KMS-11 (cell line): ENCODE results near the gene LRCH2.

Source experiments
- H2AFZ ChIP-seq: fragments of 200-600 bp; sonication (generic); 2 replicates; pipeline ENCODE4 v1.6.1; 2016; ENCODE audit warnings: antibody characterized with exemption, mixed run types, low read depth
- H3K27ac ChIP-seq: fragments of 200-600 bp; sonication (generic); 2 replicates; pipeline ENCODE4 v1.6.1; 2016; ENCODE audit warnings: mild to moderate bottlenecking, mixed run types
- H3K27me3 ChIP-seq: fragments of 200-600 bp; sonication (generic); 2 replicates; pipeline ENCODE4 v1.6.1; 2017; ENCODE audit warnings: mild to moderate bottlenecking, low read depth, mixed run types, moderate library complexity; ENCODE audit not compliant: insufficient read depth
- H3K36me3 ChIP-seq: fragments of 200-600 bp; sonication (generic); 2 replicates; pipeline ENCODE4 v1.6.1; 2017; ENCODE audit warnings: mild to moderate bottlenecking, mixed run types; ENCODE audit not compliant: insufficient read depth
- H3K4me1 ChIP-seq: fragments of 200-600 bp; sonication (generic); 2 replicates; pipeline ENCODE4 v1.6.1; 2016; ENCODE audit warnings: mild to moderate bottlenecking, low read depth, mixed run types; ENCODE audit not compliant: poor library complexity, severe bottlenecking
- H3K4me2 ChIP-seq: fragments of 200-600 bp; sonication (generic); 2 replicates; pipeline ENCODE4 v1.7.0; 2016; ENCODE audit warnings: mild to moderate bottlenecking, mixed run types
- H3K4me3 ChIP-seq: fragments of 200-600 bp; sonication (generic); IDR thresholded peaks from 2 replicates; pipeline ENCODE4 v1.6.1; 2017; ENCODE audit warnings: low read depth, low read length, mixed read lengths; ENCODE audit not compliant: insufficient read depth
- H3K79me2 ChIP-seq: fragments of 200-600 bp; sonication (generic); 2 replicates; pipeline ENCODE4 v1.6.1; 2016; ENCODE audit warnings: low read depth, mixed run types; ENCODE audit not compliant: insufficient read depth
- H3K9ac ChIP-seq: fragments of 200-600 bp; sonication (generic); 2 replicates; pipeline ENCODE4 v1.6.1; 2016; ENCODE audit warnings: mild to moderate bottlenecking, mixed run types
- H4K20me1 ChIP-seq: fragments of 200-600 bp; sonication (generic); 2 replicates; pipeline ENCODE4 v1.6.1; 2016; ENCODE audit warnings: mild to moderate bottlenecking, mixed run types; ENCODE audit not compliant: insufficient read depth
- CTCF ChIP-seq: fragments of 200-600 bp; sonication (generic); conservative IDR thresholded peaks from 2 replicates; pipeline ENCODE4 v1.6.1; 2017; ENCODE audit warnings: low read depth, mild to moderate bottlenecking, antibody characterized with exemption, low read length, moderate library complexity, mixed read lengths

LRCH2 gene

GRCh38 chrX:115138040-115138439 is 95.9 kb downstream of the LRCH2 start:
- no peak overlapping the region for H3K4me3 ChIP-seq
- no peaks in the 10 kb centered on the region for H3K36me3 ChIP-seq
- H2AFZ ChIP-seq = no peak overlapping the region
- H3K27me3 ChIP-seq = no peaks in the 10 kb centered on the region
- H3K27ac ChIP-seq = no peak overlapping the region
- H3K79me2 ChIP-seq = no peaks in the 10 kb centered on the region
- TF ChIP-seq CTCF = no peak
- H3K9ac ChIP-seq = no peak overlapping the region
- H4K20me1 ChIP-seq = no peaks in the 10 kb centered on the region
- no peaks in the 10 kb centered on the region for H3K4me1 ChIP-seq
- H3K4me2 ChIP-seq = no peak overlapping the region

DNA sequence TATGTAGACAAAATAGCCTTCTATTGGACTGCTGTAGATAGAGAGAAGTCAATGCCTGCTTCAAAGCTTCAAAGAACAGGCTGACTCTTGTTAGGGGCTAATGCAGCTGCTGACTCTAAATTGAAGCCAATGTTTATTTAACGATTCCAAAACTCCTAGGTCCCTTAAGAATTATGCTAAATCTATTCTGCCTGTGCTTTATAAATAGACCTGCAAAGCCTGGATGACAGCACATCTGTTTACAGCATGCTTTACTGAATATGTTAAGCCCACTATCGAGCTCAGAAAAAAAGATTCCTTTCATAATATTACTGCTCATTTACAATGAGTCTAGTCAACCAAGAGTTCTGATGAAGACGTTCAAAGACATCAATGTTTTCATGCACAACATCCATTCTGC is 99.5 kb downstream of the LRCH2 start:
- Histone ChIP-seq H3K4me1 (no peaks in the 10 kb centered on the region), H3K4me2 (no peak overlapping the region), H3K27ac (no peak overlapping the region), H3K27me3 (no peaks in the 10 kb centered on the region), H4K20me1 (no peaks in the 10 kb centered on the region), H3K9ac (no peak overlapping the region), H3K4me3 (no peak overlapping the region), H3K36me3 (no peaks in the 10 kb centered on the region), H2AFZ (no peak overlapping the region), H3K79me2 (no peaks in the 10 kb centered on the region)
- TF ChIP-seq CTCF = no peak

DNA sequence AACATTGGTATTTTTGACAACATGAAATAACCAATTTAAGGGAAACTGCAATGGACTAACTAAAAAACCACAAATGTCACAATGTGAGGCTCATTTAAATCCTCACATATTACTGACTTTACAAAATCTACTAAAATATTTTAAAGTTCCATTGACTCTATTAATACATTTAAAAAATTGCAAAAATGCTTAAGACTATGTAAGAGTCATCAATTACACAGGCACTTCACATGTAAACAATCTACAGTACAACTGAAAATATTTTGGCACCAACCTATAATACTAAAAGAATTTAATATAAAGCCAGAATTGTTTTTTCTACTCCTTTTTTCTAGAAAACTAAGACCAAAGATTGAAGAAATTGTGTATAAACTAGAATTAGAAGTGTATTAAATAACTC is 121.5 kb downstream of the LRCH2 start:
- H3K79me2 ChIP-seq = no peaks in the 10 kb centered on the region
- no peak overlapping the region for H3K27ac ChIP-seq
- no peak overlapping the region for H2AFZ ChIP-seq
- no peaks in the 10 kb centered on the region for H3K4me1 ChIP-seq
- no peaks in the 10 kb centered on the region for H3K36me3 ChIP-seq
- H3K4me2 ChIP-seq = no peak overlapping the region
- TF ChIP-seq CTCF = no peak
- H3K4me3 ChIP-seq = no peak overlapping the region
- H3K27me3 ChIP-seq = no peaks in the 10 kb centered on the region
- no peaks in the 10 kb centered on the region for H4K20me1 ChIP-seq
- H3K9ac ChIP-seq = no peak overlapping the region

- no peak overlapping the region for H3K9ac ChIP-seq
- H4K20me1 ChIP-seq = no peaks in the 10 kb centered on the region
- H2AFZ ChIP-seq = no peak overlapping the region
- no peak overlapping the region for H3K27ac ChIP-seq
- no peaks in the 10 kb centered on the region for H3K27me3 ChIP-seq
- H3K4me3 ChIP-seq = no peak overlapping the region
- no peaks in the 10 kb centered on the region for H3K79me2 ChIP-seq
- H3K4me1 ChIP-seq = no peaks in the 10 kb centered on the region
- no peaks in the 10 kb centered on the region for H3K36me3 ChIP-seq
- no peak overlapping the region for H3K4me2 ChIP-seq
- no peak for TF ChIP-seq CTCF
These were observed 135.0 kb downstream of the LRCH2 start for GRCh38 chrX:115098897-115099296.

DNA sequence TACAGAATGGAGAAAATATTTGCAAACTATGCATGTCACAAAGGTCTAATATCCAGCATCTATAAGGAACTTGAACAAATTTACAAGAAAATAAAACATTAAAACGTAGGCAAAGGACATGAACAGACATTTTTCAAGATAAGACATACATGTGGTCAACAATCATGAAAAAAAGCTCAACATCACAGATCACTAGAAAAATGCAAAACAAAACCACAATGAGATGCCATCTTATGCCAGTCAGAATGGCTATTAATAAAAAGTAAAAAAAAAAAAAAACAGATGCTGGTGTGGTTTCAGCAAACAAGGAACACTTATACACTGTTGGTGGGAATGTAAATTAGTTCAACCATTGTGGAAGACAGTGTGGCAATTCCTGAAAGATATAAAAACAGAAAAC is 140.7 kb downstream of the LRCH2 start:
- H3K79me2 ChIP-seq = no peaks in the 10 kb centered on the region
- H3K4me1 ChIP-seq = no peaks in the 10 kb centered on the region
- no peak overlapping the region for H3K4me3 ChIP-seq
- no peaks in the 10 kb centered on the region for H4K20me1 ChIP-seq
- H3K27ac ChIP-seq = no peak overlapping the region
- H2AFZ ChIP-seq = no peak overlapping the region
- no peak overlapping the region for H3K9ac ChIP-seq
- H3K27me3 ChIP-seq = no peaks in the 10 kb centered on the region
- TF ChIP-seq CTCF = no peak
- no peak overlapping the region for H3K4me2 ChIP-seq
- H3K36me3 ChIP-seq = no peaks in the 10 kb centered on the region
